ENCODE results near the gene TMEM61. TPM values are rescaled to one million over a fixed set of nuclear protein-coding genes. Genes with fewer than 3 reads are reported as not detected.
A peak's percentile ranks its signal among the peaks of the same experiment; 100 is the strongest.

Gene TMEM61
- total RNA-seq, 2 experiments from 2014 or later: not detected

- peaks cover 81% of the 10 kb centered on the region for H3K27me3 Mint-ChIP-seq
- no peak for DNase-seq
- H3K36me3 Mint-ChIP-seq: no peaks in the 10 kb centered on the region
- POLR2A ChIA-PET: no interaction called here
- ATAC-seq (ENCODE audit: low read depth): no peak
- H3K4me3 Mint-ChIP-seq: no peak overlapping the region
- no peak overlapping the region for H3K27ac Mint-ChIP-seq
- H3K9me3 Mint-ChIP-seq: no peaks in the 10 kb centered on the region
- peaks cover 3% of the 10 kb centered on the region for H3K4me1 Mint-ChIP-seq
These were observed 57.5 kb downstream of the TMEM61 start for GRCh38 chr1:55037733-55038551.

GRCh38 chr1:55038552-55038838 is 58.1 kb downstream of the TMEM61 start:
- peaks cover 3% of the 10 kb centered on the region for H3K4me1 Mint-ChIP-seq

DNA sequence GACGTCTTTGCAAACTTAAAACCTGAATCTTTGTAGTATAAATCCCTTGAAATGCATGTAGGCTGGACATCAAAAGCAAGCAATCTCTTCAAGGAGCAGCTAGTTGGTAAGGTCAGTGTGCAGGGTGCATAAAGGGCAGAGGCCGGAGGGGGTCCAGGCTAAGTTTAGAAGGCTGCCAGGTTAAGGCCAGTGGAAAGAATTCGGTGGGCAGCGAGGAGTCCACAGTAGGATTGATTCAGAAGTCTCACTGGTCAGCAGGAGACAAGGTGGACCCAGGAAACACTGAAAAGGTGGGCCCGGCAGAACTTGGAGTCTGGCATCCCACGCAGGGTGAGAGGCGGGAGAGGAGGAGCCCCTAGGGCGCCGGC is 58.5 kb downstream of the TMEM61 start:
- no peaks in the 10 kb centered on the region for H3K36me3 Mint-ChIP-seq
- POLR2A ChIA-PET: no interaction called here
- peaks cover 3% of the 10 kb centered on the region for H3K4me1 Mint-ChIP-seq
- no peak for DNase-seq
- ATAC-seq (ENCODE audit: low read depth): no peak
- H3K4me3 Mint-ChIP-seq: no peak overlapping the region
- H3K27me3 Mint-ChIP-seq: peaks cover 83% of the 10 kb centered on the region
- H3K9me3 Mint-ChIP-seq: no peaks in the 10 kb centered on the region
- H3K27ac Mint-ChIP-seq: no peak overlapping the region

More at GRCh38 chr1:55038552-55038838, 58.1 kb downstream of the TMEM61 start:
- POLR2A ChIA-PET: no interaction called here
- DNase-seq: no peak
- ATAC-seq (ENCODE audit: low read depth): no peak
- Mint-ChIP-seq H3K36me3 (no peaks in the 10 kb centered on the region), H3K27me3 (peaks cover 79% of the 10 kb centered on the region), H3K9me3 (no peaks in the 10 kb centered on the region), H3K27ac (no peak overlapping the region), H3K4me3 (no peak overlapping the region)

- no peaks in the 10 kb centered on the region for H3K36me3 Mint-ChIP-seq
- peak; percentile 40 for ATAC-seq (ENCODE audit: low read depth)
- no peaks in the 10 kb centered on the region for H3K9me3 Mint-ChIP-seq
- no peak within 1 kb of the TSS for H3K27ac Mint-ChIP-seq
- no peak for DNase-seq
- H3K4me1 Mint-ChIP-seq: peaks cover 3% of the 10 kb centered on the region
- H3K27me3 Mint-ChIP-seq: peaks cover 82% of the 10 kb centered on the region
- H3K4me3 Mint-ChIP-seq: no peak within 1 kb of the TSS
- POLR2A ChIA-PET: no interaction called here
These were observed 59.1 kb downstream of the TMEM61 start, which contains the start of gene PCSK9 for GRCh38 chr1:55039342-55040082. Gene PCSK9 (plus strand): TSS chr1:55039548. CDS start chr1:55039838, 290 bp downstream.

- H3K4me3 Mint-ChIP-seq: no peak overlapping the region
- POLR2A ChIA-PET: no interaction called here
- H3K27me3 Mint-ChIP-seq: peaks cover 77% of the 10 kb centered on the region
These were observed 59.9 kb downstream of the TMEM61 start for GRCh38 chr1:55040083-55040932.

DNA sequence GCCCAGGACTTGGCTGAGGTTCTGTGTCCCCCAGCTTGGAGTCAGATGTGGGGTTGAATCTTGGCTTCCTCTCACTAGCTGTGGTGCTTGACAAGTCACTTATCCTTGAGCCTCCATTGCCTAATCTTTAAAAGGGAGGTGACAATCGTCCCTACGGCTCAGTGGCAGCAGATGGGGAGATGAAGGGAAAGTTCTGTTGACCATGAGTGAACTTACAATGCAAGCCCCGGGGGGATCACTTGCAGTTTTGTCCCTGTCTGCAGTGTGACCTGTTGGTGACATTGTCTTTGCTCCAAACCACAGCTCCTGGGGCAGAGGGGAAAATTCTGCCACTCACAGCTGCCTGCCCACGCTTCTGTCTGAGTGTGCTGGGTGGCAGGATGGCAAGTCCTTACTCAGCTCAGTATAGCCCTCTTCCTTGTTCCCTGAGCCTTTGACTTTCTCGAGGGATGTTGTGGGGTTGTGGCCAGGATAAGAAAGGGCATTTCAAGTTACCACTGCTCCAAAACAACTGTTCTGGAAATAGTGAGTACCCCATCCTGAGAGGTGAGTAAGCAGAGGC is 60.6 kb downstream of the TMEM61 start:
- Mint-ChIP-seq H3K4me1 (peaks cover 1% of the 10 kb centered on the region), H3K4me3 (no peak overlapping the region), H3K36me3 (no peaks in the 10 kb centered on the region), H3K9me3 (no peaks in the 10 kb centered on the region), H3K27ac (no peak overlapping the region), H3K27me3 (peaks cover 70% of the 10 kb centered on the region)
- DNase-seq (no peak), ATAC-seq (ENCODE audit: low read depth) (no peak)
- POLR2A ChIA-PET: no interaction called here

More at GRCh38 chr1:55040083-55040932, 59.9 kb downstream of the TMEM61 start:
- ATAC-seq (ENCODE audit: low read depth) (no peak), DNase-seq (no peak)
- Mint-ChIP-seq H3K9me3 (no peaks in the 10 kb centered on the region), H3K4me1 (peaks cover 3% of the 10 kb centered on the region), H3K27ac (no peak overlapping the region), H3K36me3 (no peaks in the 10 kb centered on the region)

- H3K27me3 Mint-ChIP-seq: peaks cover 65% of the 10 kb centered on the region
- ATAC-seq (ENCODE audit: low read depth) (no peak), DNase-seq (no peak)
- no peak overlapping the region for H3K27ac Mint-ChIP-seq
- no peak overlapping the region for H3K4me3 Mint-ChIP-seq
- POLR2A ChIA-PET: no interaction called here
- H3K9me3 Mint-ChIP-seq: no peaks in the 10 kb centered on the region
- no peaks in the 10 kb centered on the region for H3K36me3 Mint-ChIP-seq
- H3K4me1 Mint-ChIP-seq: no peaks in the 10 kb centered on the region
These were observed 61.2 kb downstream of the TMEM61 start for GRCh38 chr1:55041613-55042012.

Other genes starting within 250 kb of the TMEM61 start
- gene PARS2, start 216.1 kb upstream of the TMEM61 start, total RNA-seq: 1 to 10 TPM; 3.9 to 4.3 TPM
- gene TTC22, start 179.3 kb upstream of the TMEM61 start, total RNA-seq: 10 to 100 TPM in 1 of 2 experiments, 1 to 10 TPM in 1; 9.0 to 10.1 TPM
- 10 to 100 TPM; 55.9 to 60.8 TPM for gene DHCR24, start 93.4 kb upstream of the TMEM61 start, total RNA-seq
- gene BSND, start 18.3 kb downstream of the TMEM61 start, total RNA-seq: not detected
- not detected for gene PCSK9, start 58.9 kb downstream of the TMEM61 start, total RNA-seq
- gene USP24, start 234.7 kb downstream of the TMEM61 start, total RNA-seq: 10 to 100 TPM; 53.8 to 63.7 TPM